K562 (cell line): ENCODE data around the gene PPP1R15B. TPM values are rescaled to one million over a fixed set of nuclear protein-coding genes. Genes with fewer than 3 reads are reported as not detected.

Experiments
- ATF7 ChIP-seq: fragments of 450-650 bp; IDR thresholded peaks from 2 replicates; pipeline ENCODE4 v1.7.1; 2014; ENCODE audit warnings: mild to moderate bottlenecking, moderate library complexity
- CBFA2T2 ChIP-seq: fragments of 450-650 bp; conservative IDR thresholded peaks from 2 replicates; pipeline ENCODE4 v1.6.1; 2017; ENCODE audit warnings: mild to moderate bottlenecking
- CEBPG ChIP-seq, 3 experiments: fragments of 200-800 bp in 1 of 3; sonication (Bioruptor generic) in 1 of 3; sonication (generic) in 1 of 3; formaldehyde crosslinking in 1 of 3; IDR thresholded peaks in 2 of 3; conservative IDR thresholded peaks in 1 of 3; 2 replicates each; pipeline versions ENCODE4 v1.6.1 to v1.8.0; 2016 to 2022; ENCODE audit warnings: missing compliant biosample characterization in 2 of 3, missing genetic modification characterization in 2 of 3, mild to moderate bottlenecking in 1 of 3, missing genetic modification reagents in 1 of 3
- ELF1 ChIP-seq: fragments of 200-800 bp; sonication (Bioruptor generic); IDR thresholded peaks from 2 replicates; pipeline ENCODE4 v1.6.1; 2016; ENCODE audit warnings: missing genetic modification characterization, missing compliant biosample characterization
- EP300 ChIP-seq: IDR thresholded peaks from 2 replicates; pipeline ENCODE4 v1.6.1; 2012; ENCODE audit warnings: low read length, improper control_type of control experiment
- FOXJ2 ChIP-seq: fragments of 200-800 bp; sonication (Bioruptor generic); IDR thresholded peaks from 2 replicates; pipeline ENCODE4 v1.6.1; 2016; ENCODE audit warnings: missing genetic modification characterization, missing compliant biosample characterization
- GABPB1 ChIP-seq: sonication (generic); formaldehyde crosslinking; IDR thresholded peaks from 2 replicates; pipeline ENCODE4 v1.8.0; 2022; ENCODE audit warnings: mild to moderate bottlenecking, missing genetic modification reagents
- L3MBTL2 ChIP-seq: fragments of 450-650 bp; IDR thresholded peaks from 2 replicates; pipeline ENCODE4 v1.6.1; 2016; ENCODE audit warnings: mild to moderate bottlenecking, moderate library complexity
- MAZ ChIP-seq, 2 experiments: fragments of 450-650 bp in 1 of 2; sonication (generic) in 1 of 2; formaldehyde crosslinking; IDR thresholded peaks in 1 of 2; conservative IDR thresholded peaks in 1 of 2; 2 replicates each; pipeline versions ENCODE4 v1.4.0 to v1.5.0; 2020; ENCODE audit warnings: mild to moderate bottlenecking in 1 of 2, missing genetic modification reagents in 1 of 2
- MXI1 ChIP-seq: IDR thresholded peaks from 2 replicates; pipeline ENCODE4 v1.6.1; 2011; ENCODE audit warnings: low read depth, mild to moderate bottlenecking, improper control_type of control experiment, low read length
- NUFIP1 ChIP-seq: fragments of 450-650 bp; IDR thresholded peaks from 2 replicates; pipeline ENCODE4 v1.6.1; 2018; ENCODE audit not compliant: partially characterized antibody
- SAP30 ChIP-seq: fragments of 200-600 bp; sonication (generic); IDR thresholded peaks from 2 replicates; pipeline ENCODE4 v1.6.1; 2012; ENCODE audit warnings: borderline replicate concordance, low read depth, mild to moderate bottlenecking, moderate library complexity, low read length, control low read depth, inconsistent platforms; ENCODE audit not compliant: insufficient read depth, poor library complexity, severe bottlenecking
- STAT5A ChIP-seq: IDR thresholded peaks from 2 replicates; pipeline ENCODE4 v1.6.1; 2012; ENCODE audit warnings: low read length, inconsistent platforms, borderline replicate concordance
- TAF1 ChIP-seq: IDR thresholded peaks from 2 replicates; pipeline ENCODE4 v1.6.1; 2011; ENCODE audit warnings: mild to moderate bottlenecking, low read length, moderate library complexity; ENCODE audit not compliant: insufficient read depth, control insufficient read depth, severe bottlenecking; ENCODE audit errors: extremely low read depth
- TAF9B ChIP-seq: fragments of 450-650 bp; IDR thresholded peaks from 2 replicates; pipeline ENCODE4 v1.6.1; 2018; ENCODE audit warnings: mild to moderate bottlenecking; ENCODE audit not compliant: partially characterized antibody
- ZNF253 ChIP-seq: fragments of 250-450 bp; sonication (Bioruptor Pico); conservative IDR thresholded peaks from 2 replicates; pipeline ENCODE4 v1.6.1; 2021; ENCODE audit warnings: mild to moderate bottlenecking
- ZNF76 ChIP-seq: fragments of 250-450 bp; sonication (Bioruptor Pico); IDR thresholded peaks from 2 replicates; pipeline ENCODE4 v1.4.0; 2020; ENCODE audit warnings: mild to moderate bottlenecking, moderate library complexity, borderline replicate concordance
- polyA plus RNA-seq, 8 experiments: library from polyadenylated mRNA; depleted of rRNA in 4 of 8; stranded (reverse) in 5 of 8; unstranded in 3 of 8; fragments of >200 nt; fragmentation: Nextera tagmentation in 2 of 8; fragmentation: Illumina TruSeq in 1 of 8; extraction: Ambion mirVana in 2 of 8; extraction: Trizol in 1 of 8; gene quantifications; 2 replicates each; pipeline versions ENCODE4 v1.2.1 to v1.2.3, GENCODE V29; 2011 to 2014; ENCODE audit warnings: inconsistent platforms in 1 of 8, missing spikeins in 1 of 8
- total RNA-seq, 7 experiments: library from RNA; depleted of rRNA in 6 of 7; stranded (reverse); fragments of >200 nt in 6 of 7; fragmentation: Illumina TruSeq in 2 of 7; extraction: Trizol in 2 of 7; gene quantifications; 2 replicates each; pipeline versions ENCODE4 v1.2.1 to v1.2.3, GENCODE V29; 2011 to 2021; ENCODE audit warnings: low replicate concordance in 1 of 7
- TF ChIP-seq, protein P1 (sequence below): sonication (generic); formaldehyde crosslinking; IDR thresholded peaks from 2 replicates; pipeline ENCODE4 v1.8.0; 2022; ENCODE audit warnings: mild to moderate bottlenecking, low read depth, missing genetic modification reagents
- TF ChIP-seq, protein P2 (sequence below): fragments of 200-800 bp; sonication (Bioruptor generic); IDR thresholded peaks from 2 replicates; pipeline ENCODE4 v1.6.1; 2017; ENCODE audit warnings: missing genetic modification characterization, missing compliant biosample characterization
- TF ChIP-seq, protein P3 (sequence below), 2 experiments: fragments of 200-800 bp in 1 of 2; sonication (Bioruptor generic) in 1 of 2; sonication (generic) in 1 of 2; formaldehyde crosslinking in 1 of 2; IDR thresholded peaks in 1 of 2; conservative IDR thresholded peaks in 1 of 2; 2 replicates each; pipeline versions ENCODE4 v1.5.0 to v1.6.1; 2016 to 2020; ENCODE audit warnings: missing compliant biosample characterization in 1 of 2, missing genetic modification characterization in 1 of 2, missing genetic modification reagents in 1 of 2
- TF ChIP-seq, protein P4 (sequence below): sonication (generic); formaldehyde crosslinking; IDR thresholded peaks from 2 replicates; pipeline ENCODE4 v1.8.0; 2022; ENCODE audit warnings: mild to moderate bottlenecking, missing genetic modification reagents

The PPP1R15B gene
- total and polyA plus RNA-seq, 9 of the 15 experiments (the other 6 are each of a cell fraction or from before 2014, with no cell fraction given) = 17.0 to 48.1 (median 30.8) TPM

DNA sequence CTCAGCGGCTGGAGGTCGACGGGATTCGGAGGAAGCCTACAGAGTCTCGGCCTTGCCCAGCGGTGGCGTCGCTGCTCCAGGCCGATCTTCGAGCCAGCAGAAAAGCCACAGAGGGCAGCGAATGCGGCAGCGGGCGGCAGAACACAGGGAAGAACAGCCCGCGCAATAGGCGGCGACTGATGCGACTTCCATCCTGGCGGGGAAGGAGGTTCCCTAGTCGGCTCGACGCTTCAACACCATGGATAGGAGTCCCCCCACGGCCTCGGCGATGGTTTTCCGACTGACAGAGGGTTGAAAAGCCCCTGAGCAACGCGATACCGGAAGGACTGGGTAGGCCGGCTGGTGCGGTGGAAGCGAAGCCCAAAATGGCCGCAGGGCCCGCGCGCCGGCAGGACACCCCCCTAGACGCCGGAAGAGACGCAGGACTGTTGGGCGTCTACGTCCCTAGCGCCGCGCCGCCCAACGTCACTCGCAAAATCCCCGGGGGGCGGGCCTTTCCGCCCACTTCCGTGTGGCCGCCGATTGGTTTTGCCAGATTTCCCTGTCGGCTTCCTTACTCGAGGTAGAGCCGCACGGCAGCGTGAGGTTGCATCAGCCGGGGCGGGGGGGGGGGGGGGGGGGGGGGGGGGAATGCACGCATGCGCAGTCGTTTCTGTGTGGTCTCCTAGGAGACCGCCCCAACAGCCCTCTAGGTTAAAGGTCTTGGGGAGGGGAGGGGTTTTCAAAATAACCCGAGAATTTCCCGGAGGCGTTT lies at the start of gene PPP1R15B (continued):
- TF ChIP-seq MAZ (CRISPR knock-in tag; conservative IDR thresholded peaks at IDR 0.05 in 1 of 2, IDR thresholded peaks at IDR 0.05 in 1 of 2) (peak; percentile 87 to 88), TAF9B (peak; percentile 88), MXI1 (0 out of 2 replicates have a peak, but pooled peaks have one; percentile 45), STAT5A (peak; percentile 26; the same call in 1 of the 2 replicates), GABPB1 (CRISPR knock-in tag) (peak; percentile 94), TAF1 (peak; percentile 92), EP300 (peak; percentile 74), ZNF253 (CRISPR knock-in tag) (no peak), CBFA2T2 (no peak), NUFIP1 (no peak), L3MBTL2 (0 out of 2 replicates have a peak, but pooled peaks have one; percentile 29), ZNF76 (CRISPR knock-in tag) (0 out of 2 replicates have a peak, but pooled peaks have one; percentile 46), ATF7 (peak; percentile 94; the same call in 1 of the 2 replicates), ELF1 (tag) (peak; percentile 96), FOXJ2 (tag) (peak; percentile 99), CEBPG (CRISPR knock-in tag; IDR thresholded peaks at IDR 0.05) (peak; percentile 98), CEBPG (tag; conservative IDR thresholded peaks at IDR 0.05 in 1 of 2, IDR thresholded peaks at IDR 0.05 in 1 of 2) (peak; percentile 84 to 99), SAP30 (peak; percentile 84)
- TF ChIP-seq, protein P1, sequence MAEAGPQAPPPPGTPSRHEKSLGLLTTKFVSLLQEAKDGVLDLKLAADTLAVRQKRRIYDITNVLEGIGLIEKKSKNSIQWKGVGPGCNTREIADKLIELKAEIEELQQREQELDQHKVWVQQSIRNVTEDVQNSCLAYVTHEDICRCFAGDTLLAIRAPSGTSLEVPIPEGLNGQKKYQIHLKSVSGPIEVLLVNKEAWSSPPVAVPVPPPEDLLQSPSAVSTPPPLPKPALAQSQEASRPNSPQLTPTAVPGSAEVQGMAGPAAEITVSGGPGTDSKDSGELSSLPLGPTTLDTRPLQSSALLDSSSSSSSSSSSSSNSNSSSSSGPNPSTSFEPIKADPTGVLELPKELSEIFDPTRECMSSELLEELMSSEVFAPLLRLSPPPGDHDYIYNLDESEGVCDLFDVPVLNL (CRISPR knock-in tag) = peak; percentile 85; the same call in 1 of the 2 replicates
- TF ChIP-seq, protein P2, sequence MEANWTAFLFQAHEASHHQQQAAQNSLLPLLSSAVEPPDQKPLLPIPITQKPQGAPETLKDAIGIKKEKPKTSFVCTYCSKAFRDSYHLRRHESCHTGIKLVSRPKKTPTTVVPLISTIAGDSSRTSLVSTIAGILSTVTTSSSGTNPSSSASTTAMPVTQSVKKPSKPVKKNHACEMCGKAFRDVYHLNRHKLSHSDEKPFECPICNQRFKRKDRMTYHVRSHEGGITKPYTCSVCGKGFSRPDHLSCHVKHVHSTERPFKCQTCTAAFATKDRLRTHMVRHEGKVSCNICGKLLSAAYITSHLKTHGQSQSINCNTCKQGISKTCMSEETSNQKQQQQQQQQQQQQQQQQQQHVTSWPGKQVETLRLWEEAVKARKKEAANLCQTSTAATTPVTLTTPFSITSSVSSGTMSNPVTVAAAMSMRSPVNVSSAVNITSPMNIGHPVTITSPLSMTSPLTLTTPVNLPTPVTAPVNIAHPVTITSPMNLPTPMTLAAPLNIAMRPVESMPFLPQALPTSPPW (CRISPR knock-in tag) = peak; percentile 99
- TF ChIP-seq, protein P3, sequence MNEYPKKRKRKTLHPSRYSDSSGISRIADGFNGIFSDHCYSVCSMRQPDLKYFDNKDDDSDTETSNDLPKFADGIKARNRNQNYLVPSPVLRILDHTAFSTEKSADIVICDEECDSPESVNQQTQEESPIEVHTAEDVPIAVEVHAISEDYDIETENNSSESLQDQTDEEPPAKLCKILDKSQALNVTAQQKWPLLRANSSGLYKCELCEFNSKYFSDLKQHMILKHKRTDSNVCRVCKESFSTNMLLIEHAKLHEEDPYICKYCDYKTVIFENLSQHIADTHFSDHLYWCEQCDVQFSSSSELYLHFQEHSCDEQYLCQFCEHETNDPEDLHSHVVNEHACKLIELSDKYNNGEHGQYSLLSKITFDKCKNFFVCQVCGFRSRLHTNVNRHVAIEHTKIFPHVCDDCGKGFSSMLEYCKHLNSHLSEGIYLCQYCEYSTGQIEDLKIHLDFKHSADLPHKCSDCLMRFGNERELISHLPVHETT (CRISPR knock-in tag; conservative IDR thresholded peaks at IDR 0.05 in 1 of 2, IDR thresholded peaks at IDR 0.05 in 1 of 2) = peak in 1 of 2 experiments; percentile 94; a peak in 2 of 4 replicates
- TF ChIP-seq, protein P4, sequence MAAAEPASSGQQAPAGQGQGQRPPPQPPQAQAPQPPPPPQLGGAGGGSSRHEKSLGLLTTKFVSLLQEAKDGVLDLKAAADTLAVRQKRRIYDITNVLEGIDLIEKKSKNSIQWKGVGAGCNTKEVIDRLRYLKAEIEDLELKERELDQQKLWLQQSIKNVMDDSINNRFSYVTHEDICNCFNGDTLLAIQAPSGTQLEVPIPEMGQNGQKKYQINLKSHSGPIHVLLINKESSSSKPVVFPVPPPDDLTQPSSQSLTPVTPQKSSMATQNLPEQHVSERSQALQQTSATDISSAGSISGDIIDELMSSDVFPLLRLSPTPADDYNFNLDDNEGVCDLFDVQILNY (CRISPR knock-in tag) = 0 out of 2 replicates have a peak, but pooled peaks have one; percentile 84
